Lower lobe of right lung (tissue), 2 donors: ENCODE data around the gene GRID1. TPM values are rescaled to one million over a fixed set of nuclear protein-coding genes. Genes with fewer than 3 reads are reported as not detected.

Source experiments
- ATAC-seq, 2 donors: fragments of 200-7000 bp; cut with Tn5 transposase; one replicate each; pipeline ENCODE4 v1.9.1; 2020 to 2022; ENCODE audit warnings: mild to moderate bottlenecking in 2 of 2, moderate library complexity in 2 of 2
- DNase-seq: peaks from one replicate; pipeline ENCODE4 v3.0.0-alpha.2; 2020
- H3K27ac ChIP-seq: fragments of 200-600 bp; one replicate; pipeline ENCODE4 v1.8.0; 2022
- H3K27me3 ChIP-seq: fragments of 200-600 bp; one replicate; pipeline ENCODE4 v1.8.0; 2022; ENCODE audit warnings: low read depth
- H3K36me3 ChIP-seq: fragments of 200-600 bp; one replicate; pipeline ENCODE4 v1.8.0; 2022; ENCODE audit warnings: mild to moderate bottlenecking
- H3K4me1 ChIP-seq: fragments of 200-600 bp; one replicate; pipeline ENCODE4 v1.8.0; 2022
- H3K4me3 ChIP-seq: fragments of 200-600 bp; one replicate; pipeline ENCODE4 v1.8.0; 2022; ENCODE audit warnings: mild to moderate bottlenecking
- H3K9me3 ChIP-seq: fragments of 200-600 bp; one replicate; pipeline ENCODE4 v1.8.0; 2022
- CTCF ChIP-seq: fragments of 200-600 bp; IDR thresholded peaks from one replicate; pipeline ENCODE4 v1.8.0; 2022; ENCODE audit warnings: antibody characterized with exemption, mild to moderate bottlenecking
- intact Hi-C: fragments of 100-400 bp; cut with DNase I; formaldehyde crosslinking; loops from one replicate; pipeline ENCODE4 v1.11.0; 2022
- total RNA-seq: library from RNA; stranded (reverse); fragmentation: NEBNext Ultra II Directional; extraction: Animal tissue kit (Norgen Biotek cat#: 25700); gene quantifications from one replicate; pipeline ENCODE4 v1.2.1, GENCODE V29; 2021
- donor health status: DM: no; HTN: yes; CAD: no; lungs with severe emphysema.

The GRID1 gene
- total RNA-seq, 1 donor from 2014 or later = 2.5 TPM

- no peak for TF ChIP-seq CTCF
- no peaks in the 10 kb centered on the region for H3K27me3 ChIP-seq
- H3K27ac ChIP-seq = no peak overlapping the region
- H3K4me3 ChIP-seq = no peak overlapping the region
- no peaks in the 10 kb centered on the region for H3K9me3 ChIP-seq
- ATAC-seq = no peak
- intact Hi-C loops = no loop called here
- H3K36me3 ChIP-seq = no peaks in the 10 kb centered on the region
- no peak for DNase-seq
- no peaks in the 10 kb centered on the region for H3K4me1 ChIP-seq
These were observed 281.5 kb downstream of the GRID1 start for GRCh38 chr10:86085136-86085535.

GRCh38 chr10:86084585-86084984 lies 282.0 kb downstream of the GRID1 start:
- H3K9me3 ChIP-seq = no peaks in the 10 kb centered on the region
- H3K27ac ChIP-seq = no peak overlapping the region
- no peak for TF ChIP-seq CTCF
- ATAC-seq (no peak), DNase-seq (no peak)
- intact Hi-C loops = no loop called here
- no peaks in the 10 kb centered on the region for H3K4me1 ChIP-seq
- H3K4me3 ChIP-seq = no peak overlapping the region
- H3K36me3 ChIP-seq = no peaks in the 10 kb centered on the region
- H3K27me3 ChIP-seq = no peaks in the 10 kb centered on the region

- Histone ChIP-seq H3K36me3 (no peaks in the 10 kb centered on the region), H3K27me3 (no peaks in the 10 kb centered on the region), H3K4me1 (no peaks in the 10 kb centered on the region), H3K4me3 (no peak overlapping the region), H3K27ac (no peak overlapping the region), H3K9me3 (no peaks in the 10 kb centered on the region)
- intact Hi-C loops = no loop called here
- ATAC-seq = no peak
- no peak for TF ChIP-seq CTCF
- DNase-seq = no peak
These were observed 282.9 kb downstream of the GRID1 start for GRCh38 chr10:86083664-86084175.

GRCh38 chr10:86083206-86083605 lies 283.4 kb downstream of the GRID1 start:
- Histone ChIP-seq H3K4me1 (no peaks in the 10 kb centered on the region), H3K27me3 (no peaks in the 10 kb centered on the region), H3K4me3 (no peak overlapping the region), H3K27ac (no peak overlapping the region), H3K9me3 (no peaks in the 10 kb centered on the region), H3K36me3 (no peaks in the 10 kb centered on the region)
- no peak for TF ChIP-seq CTCF
- no peak for DNase-seq
- ATAC-seq = no peak
- intact Hi-C loops = no loop called here

- no peak for DNase-seq
- no peak overlapping the region for H3K27ac ChIP-seq
- no peaks in the 10 kb centered on the region for H3K36me3 ChIP-seq
- no peaks in the 10 kb centered on the region for H3K27me3 ChIP-seq
- intact Hi-C loops = no loop called here
- no peak for TF ChIP-seq CTCF
- H3K4me3 ChIP-seq = no peak overlapping the region
- H3K9me3 ChIP-seq = no peaks in the 10 kb centered on the region
- no peak for ATAC-seq
- no peaks in the 10 kb centered on the region for H3K4me1 ChIP-seq
These were observed 284.0 kb downstream of the GRID1 start for GRCh38 chr10:86082556-86082955.

GRCh38 chr10:86079088-86079487 lies 287.5 kb downstream of the GRID1 start:
- no peaks in the 10 kb centered on the region for H3K36me3 ChIP-seq
- DNase-seq (no peak), ATAC-seq (no peak)
- H3K4me1 ChIP-seq = no peaks in the 10 kb centered on the region
- no peak overlapping the region for H3K27ac ChIP-seq
- H3K4me3 ChIP-seq = no peak overlapping the region
- intact Hi-C loops = no loop called here
- no peak for TF ChIP-seq CTCF
- no peaks in the 10 kb centered on the region for H3K27me3 ChIP-seq
- no peaks in the 10 kb centered on the region for H3K9me3 ChIP-seq
